Measurements from ENCODE around the gene KRTAP10-2.

- TF ChIP-seq CTCF (conservative IDR thresholded peaks at IDR 0.05; ENCODE audit: low read depth in 2 of 2) = no peak
- no peak for TF ChIP-seq REST (IDR thresholded peaks at IDR 0.05; ENCODE audit: unreplicated experiment)
- TF ChIP-seq POLR2AphosphoS5 (IDR thresholded peaks at IDR 0.05; ENCODE audit: low read depth) = no peak
- TF ChIP-seq EZH2 (IDR thresholded peaks at IDR 0.05; ENCODE audit: low read depth, unreplicated experiment) = no peak
- no peak for TF ChIP-seq JUNB (IDR thresholded peaks at IDR 0.05; ENCODE audit: unreplicated experiment)
- no peak for TF ChIP-seq CREB1 (CRISPR knock-in tag; IDR thresholded peaks at IDR 0.05; ENCODE audit: low read depth)
- TF ChIP-seq ZNF331 (CRISPR knock-in tag; IDR thresholded peaks at IDR 0.05; ENCODE audit: low read depth) = no peak
- TF ChIP-seq EZH2phosphoT487 (IDR thresholded peaks at IDR 0.05; ENCODE audit: unreplicated experiment) = no peak
- TF ChIP-seq NANOG (IDR thresholded peaks at IDR 0.05; ENCODE audit: borderline replicate concordance) = no peak
- no peak for TF ChIP-seq ETS1 (IDR thresholded peaks at IDR 0.05)
- TF ChIP-seq ZNF114 (CRISPR knock-in tag; IDR thresholded peaks at IDR 0.05) = no peak
Measured at GRCh38 chr21:44525391-44526095, 25.8 kb downstream of the KRTAP10-2 start.

Measured in GM23338 (cell line).